CD4-positive, alpha-beta T cell treated with Interleukin-1 beta for 1 hour (primary cell): ENCODE results near the gene WASL.
"Not testable (repeated sequence)": the region's sequence is repeated elsewhere in the genome, so short reads cannot be mapped to it uniquely, and the experiment has no call there.

Source experiments
- DNase-seq, 2 donors: peaks; one replicate each; pipeline ENCODE4 v3.0.0-alpha.2; 2020 to 2022

The WASL gene

GRCh38 chr7:123729218-123729578 lies 19.6 kb downstream of the WASL start:
- DNase-seq: no peak

DNA sequence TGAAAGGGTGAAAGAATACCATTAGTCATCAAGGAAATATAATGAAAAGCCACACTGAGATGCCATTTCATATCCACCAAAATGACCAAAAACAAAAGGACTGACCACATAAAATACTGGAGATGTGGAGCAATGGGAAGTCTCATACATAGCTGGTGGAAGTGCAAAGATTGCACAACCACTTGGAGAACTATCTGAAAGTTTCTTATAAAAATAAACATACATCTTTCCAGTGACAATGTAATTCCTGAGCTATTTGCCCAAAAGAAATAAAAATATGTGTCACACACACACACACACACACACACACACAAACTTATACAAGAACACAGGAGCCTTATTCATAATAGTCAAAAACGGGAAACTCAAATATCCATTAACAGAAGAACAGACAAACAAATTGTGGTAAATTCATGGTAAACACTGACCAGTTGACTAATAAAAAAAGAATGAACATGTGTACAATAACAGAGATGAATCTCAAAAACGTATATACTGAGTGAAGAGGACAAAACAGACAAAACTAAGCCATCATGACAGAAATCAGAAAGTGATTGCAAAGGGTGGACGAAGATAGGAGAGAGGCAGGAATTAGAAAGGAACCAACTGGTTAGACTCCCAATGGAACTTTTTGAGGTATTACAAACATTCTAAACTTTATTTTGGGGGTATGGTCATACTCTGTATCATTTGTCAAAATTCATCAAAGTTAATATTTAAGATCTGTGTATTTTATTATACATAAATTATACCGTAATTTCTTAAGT lies 21.5 kb downstream of the WASL start:
- no peak for DNase-seq

- no peak for DNase-seq
Observed at GRCh38 chr7:123725586-123726171, 23.1 kb downstream of the WASL start.

GRCh38 chr7:123724817-123725253 lies 24.0 kb downstream of the WASL start:
- DNase-seq: no peak

- no peak for DNase-seq
Observed at GRCh38 chr7:123723913-123724312, 24.9 kb downstream of the WASL start.

GRCh38 chr7:123720527-123720926 lies 28.3 kb downstream of the WASL start:
- not testable (repeated sequence) for DNase-seq

DNA sequence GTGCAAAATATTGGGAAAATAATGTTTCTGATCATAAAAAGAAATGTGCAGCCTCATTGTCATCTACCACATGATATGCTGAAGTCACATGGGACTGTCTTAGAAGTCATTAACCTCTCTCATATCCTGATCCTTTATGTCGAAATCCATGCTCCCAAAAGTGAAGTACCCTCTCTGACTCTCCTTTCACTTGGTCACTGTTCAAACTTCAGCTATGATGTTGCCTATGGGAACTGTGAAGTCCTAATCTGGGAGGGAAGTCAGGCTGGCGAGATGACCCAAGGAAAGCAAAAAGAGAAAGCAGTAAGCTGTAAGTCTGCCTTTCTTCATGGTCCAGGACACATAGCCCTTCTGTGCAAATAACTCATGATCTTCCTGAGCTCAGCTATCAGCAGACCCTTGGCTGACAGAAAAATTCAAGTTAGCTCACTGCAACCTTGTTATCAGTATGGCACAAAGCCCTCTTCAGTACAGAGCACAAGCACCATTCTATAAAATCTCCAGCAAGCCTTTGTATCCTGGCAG lies 29.5 kb downstream of the WASL start:
- DNase-seq: no peak

DNA sequence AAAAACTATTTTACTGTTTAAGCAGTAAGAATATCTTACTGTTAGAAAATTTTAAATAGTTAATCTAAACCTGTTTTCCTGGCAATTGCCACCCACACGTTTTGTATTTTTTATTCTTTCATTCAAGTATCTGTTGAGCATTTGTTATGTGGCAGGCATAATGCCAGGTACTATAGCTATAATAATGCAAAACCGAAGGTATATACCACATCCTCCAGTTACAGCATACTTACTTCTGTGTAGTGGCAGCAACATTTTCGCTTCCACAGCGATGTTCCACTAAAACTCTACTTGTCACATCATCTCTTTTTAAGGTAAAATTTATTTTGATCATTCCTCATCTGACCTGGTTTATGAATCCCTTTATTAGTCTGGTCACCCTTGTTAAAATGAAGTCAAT lies 30.0 kb downstream of the WASL start:
- no peak for DNase-seq

DNA sequence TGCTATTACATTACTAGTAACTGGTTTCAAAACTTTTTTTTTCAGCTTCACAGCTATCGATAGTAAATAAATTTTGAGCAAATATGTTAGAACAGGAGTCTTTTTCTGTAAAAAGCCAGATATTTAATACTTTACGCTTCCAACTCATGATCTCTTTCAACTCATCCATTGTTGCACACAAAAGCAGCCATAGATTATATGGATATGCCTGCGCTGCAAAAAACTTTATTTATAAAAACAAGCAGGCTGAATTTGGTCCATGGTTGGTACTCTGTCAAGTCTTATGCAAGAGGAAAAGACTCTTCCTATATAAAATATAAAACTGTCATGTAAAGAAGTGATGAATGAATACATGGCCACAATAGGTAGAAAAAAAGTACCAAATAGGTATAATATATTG lies 31.1 kb downstream of the WASL start:
- DNase-seq: no peak

DNA sequence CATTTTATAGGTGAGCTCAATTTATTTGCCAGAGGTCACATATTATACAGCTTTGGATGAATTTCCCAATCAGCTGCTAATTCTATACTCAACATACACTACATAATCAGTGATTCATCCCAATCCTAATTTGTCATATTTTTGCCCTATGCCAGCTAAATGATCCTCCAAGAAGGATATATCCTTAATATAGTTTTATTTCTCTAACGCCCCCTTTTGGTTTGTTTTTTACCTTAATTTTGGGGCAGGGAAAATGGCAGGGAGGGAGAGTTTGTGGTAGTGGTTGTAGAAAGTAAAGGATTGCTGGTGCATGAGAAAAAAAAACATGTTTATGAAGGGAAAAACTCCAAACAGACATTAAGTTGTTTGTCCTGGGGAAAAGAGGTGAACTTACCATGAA lies 31.9 kb downstream of the WASL start:
- no peak for DNase-seq

- DNase-seq: no peak
Observed at GRCh38 chr7:123715799-123716198, 33.0 kb downstream of the WASL start.

DNA sequence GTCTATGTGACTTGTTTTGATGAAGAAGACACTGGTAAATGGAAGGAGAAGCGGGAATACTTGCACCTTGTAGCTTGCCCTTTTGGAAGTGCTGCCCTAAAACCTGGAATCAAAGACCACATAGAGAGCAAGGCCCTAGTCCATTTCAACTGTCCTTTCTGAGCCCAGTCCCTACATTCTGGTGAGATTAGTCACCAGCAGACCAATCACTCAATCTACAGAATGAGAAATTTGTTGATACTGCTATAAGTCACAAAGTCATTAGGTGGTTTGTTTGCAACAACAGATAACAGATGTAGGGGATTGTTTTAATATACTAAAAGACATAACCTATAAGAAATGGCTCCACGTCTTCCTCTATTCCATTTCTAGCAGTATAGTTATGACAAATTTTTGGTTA lies 33.6 kb downstream of the WASL start:
- DNase-seq: no peak

- no peak for DNase-seq
Observed at GRCh38 chr7:123714296-123715080, 34.3 kb downstream of the WASL start.

- no peak for DNase-seq
Observed at GRCh38 chr7:123712619-123713018, 36.2 kb downstream of the WASL start.

DNA sequence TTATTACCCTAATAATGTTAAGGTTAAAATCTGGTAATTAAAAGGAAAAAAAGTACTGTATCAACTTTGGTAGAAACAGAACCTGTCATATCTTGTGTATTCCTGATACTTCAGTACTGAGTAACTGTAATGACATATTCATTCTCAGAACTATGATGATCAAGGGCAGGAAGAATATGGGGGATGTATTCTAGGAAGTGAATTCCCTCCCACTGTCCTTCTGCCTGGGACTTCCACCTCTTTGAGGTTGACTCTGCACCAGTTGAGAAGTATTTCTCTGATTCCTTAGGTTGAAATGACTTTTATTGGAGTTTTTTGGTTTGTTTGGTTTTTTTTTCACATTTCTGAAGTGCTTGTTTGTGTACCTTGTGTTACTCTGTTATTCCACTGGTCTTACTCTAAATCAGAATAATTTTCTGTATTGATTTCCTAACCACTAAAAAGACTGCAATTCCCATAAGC lies 36.9 kb downstream of the WASL start:
- DNase-seq: no peak

GRCh38 chr7:123710683-123711082 lies 38.1 kb downstream of the WASL start:
- no peak for DNase-seq

- no peak for DNase-seq
Observed at GRCh38 chr7:123709525-123709924, 39.3 kb downstream of the WASL start.

- DNase-seq: no peak
Observed at GRCh38 chr7:123705211-123705901, 43.4 kb downstream of the WASL start.

DNA sequence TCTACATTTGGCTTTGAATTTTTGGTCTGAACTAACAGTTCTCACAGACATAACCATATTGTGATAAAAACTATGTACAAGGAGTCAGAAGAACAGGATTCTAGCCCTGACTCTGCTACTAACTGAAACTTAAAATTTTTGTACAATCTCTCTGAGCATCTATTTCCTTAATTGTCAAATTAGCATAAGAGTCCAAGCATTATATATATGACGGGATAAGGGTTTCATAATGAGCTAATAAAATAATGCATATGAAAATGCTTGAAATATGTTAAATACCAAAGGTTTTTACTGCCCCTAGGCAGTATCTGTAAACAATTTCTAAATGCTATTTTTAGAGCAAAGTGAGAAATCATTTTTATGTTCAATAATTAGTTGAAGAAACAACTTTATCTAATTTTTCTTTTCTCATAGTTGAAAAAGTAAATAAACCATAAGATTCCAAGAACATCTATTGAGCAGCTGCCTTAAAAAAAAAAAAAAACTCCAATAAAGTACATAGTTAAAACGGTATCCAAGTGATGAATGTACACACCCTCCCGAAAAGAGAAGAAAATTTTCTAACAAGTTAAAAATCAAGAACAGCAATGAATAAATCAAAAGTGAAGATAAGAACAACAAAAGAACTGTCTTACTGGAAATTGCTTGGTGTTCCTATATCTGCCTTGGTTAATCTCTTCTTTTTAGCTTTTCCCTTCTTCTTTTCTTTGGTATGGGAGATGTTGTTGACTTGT lies 52.7 kb downstream of the WASL start:
- no peak for DNase-seq

GRCh38 chr7:123692471-123692877 lies 56.3 kb downstream of the WASL start:
- no peak for DNase-seq

DNA sequence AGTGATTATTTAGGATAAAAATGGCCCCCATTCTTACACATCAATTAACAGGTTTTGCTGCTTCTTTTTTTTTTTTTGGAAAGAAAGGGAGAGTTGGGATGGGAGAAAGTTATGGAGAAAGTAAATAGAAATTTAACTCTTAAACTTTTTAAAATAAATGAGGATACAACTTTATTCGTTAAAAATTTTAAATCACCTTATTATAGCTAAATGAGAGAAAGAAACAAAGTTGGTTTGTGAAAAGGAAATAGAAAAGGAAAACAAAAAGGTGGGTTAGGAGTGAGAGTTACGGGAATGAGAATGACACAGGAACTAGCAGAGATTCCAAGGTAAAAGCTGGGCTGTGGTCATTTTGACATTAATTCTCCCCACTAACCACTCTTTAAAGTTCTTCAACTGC lies 58.3 kb downstream of the WASL start:
- no peak for DNase-seq

GRCh38 chr7:123689250-123689649 lies 59.6 kb downstream of the WASL start:
- no peak for DNase-seq
